HG03135 (cell line): ENCODE measurements around the gene NIPA2.

Source experiments
- ATAC-seq: cut with Tn5 transposase; IDR thresholded peaks from one replicate; pipeline ENCODE4 v1.9.1; 2021; ENCODE audit warnings: mild to moderate bottlenecking, moderate library complexity; ENCODE audit not compliant: unreplicated experiment

Gene NIPA2

DNA sequence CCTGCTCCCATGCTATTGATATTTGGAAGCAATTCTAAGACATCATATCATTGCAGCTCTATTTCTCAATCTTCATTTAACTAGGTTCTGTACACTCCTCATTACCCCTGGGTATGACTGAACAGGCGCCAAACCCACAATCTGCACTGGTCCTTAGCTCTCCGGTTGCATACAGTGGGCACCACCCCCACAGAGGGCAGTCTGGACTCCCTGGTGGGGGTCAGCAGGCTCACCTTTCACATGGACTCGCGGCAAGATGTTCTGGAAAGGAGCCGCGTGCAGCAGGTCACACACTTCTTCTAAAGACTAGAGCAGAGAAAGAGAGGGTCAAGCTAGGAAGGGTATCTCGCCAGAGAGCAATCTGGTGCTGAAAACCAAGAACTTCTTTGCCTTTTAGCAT is 36.5 kb downstream of the NIPA2 start:
- no peak for ATAC-seq

GRCh38 chr15:22877117-22877516 is 38.7 kb downstream of the NIPA2 start:
- ATAC-seq: no peak

DNA sequence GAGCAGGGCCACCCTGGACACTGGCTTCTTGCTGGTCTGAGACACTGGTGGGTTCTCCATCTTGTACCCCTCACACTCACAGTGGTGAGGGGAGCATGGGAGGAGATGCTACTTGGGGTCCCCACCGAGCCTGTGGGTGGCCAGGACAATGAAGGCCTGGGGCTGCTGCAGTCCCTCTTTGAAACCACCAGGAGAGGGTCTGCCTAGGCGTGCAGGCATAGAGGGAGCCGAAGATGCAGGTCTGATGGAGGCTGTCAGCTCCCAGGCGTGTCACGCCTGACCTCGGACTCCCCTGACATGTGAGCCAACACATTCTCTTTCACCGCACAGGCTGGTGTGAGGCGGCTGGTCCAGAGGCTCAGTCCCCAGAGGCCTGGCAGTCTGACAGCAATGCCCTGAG is 39.1 kb downstream of the NIPA2 start:
- ATAC-seq: no peak

- no peak for ATAC-seq
Measured at GRCh38 chr15:22878103-22878502, 39.6 kb downstream of the NIPA2 start.

GRCh38 chr15:22880068-22880980 is 41.9 kb downstream of the NIPA2 start:
- ATAC-seq: no peak

DNA sequence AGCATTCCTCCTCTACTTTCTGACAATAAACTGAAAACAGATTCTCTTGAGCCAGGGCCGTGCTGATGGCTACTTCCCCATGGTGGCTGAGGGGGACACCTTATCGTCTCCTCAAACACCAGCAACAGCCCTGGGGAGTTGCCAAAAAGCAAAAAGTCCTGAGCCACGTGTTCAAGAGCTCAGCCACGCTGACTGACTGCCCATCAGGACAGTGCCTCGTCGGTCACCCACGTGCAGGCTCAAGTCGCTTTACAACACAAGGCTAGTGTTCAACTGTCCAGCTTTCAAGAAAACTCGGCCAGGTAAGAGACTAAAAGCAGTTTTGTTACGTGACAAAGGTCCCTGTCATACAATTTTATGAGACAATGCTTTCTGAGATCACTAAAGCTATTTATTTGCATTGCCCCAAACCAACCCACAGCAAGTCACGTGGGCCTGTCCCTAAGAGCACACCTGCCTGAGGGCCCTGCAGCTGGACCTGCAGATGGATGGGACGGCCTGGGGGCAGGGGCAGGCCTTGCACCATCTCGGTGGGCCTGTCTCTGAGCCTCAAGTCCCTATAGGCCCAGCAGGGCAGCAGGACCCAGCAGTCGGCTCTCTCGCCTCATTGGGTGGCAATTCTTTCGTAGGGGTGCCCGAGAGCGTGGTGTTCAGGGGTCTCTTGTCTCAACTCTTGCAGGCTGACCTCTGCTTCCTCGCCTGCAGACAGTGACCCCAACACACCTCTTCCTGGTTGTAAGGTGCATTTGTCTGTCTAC is 42.7 kb downstream of the NIPA2 start:
- no peak for ATAC-seq

GRCh38 chr15:22881739-22882440 is 43.4 kb downstream of the NIPA2 start:
- no peak for ATAC-seq

- ATAC-seq: no peak
Measured at GRCh38 chr15:22883196-22883595, 44.7 kb downstream of the NIPA2 start.

DNA sequence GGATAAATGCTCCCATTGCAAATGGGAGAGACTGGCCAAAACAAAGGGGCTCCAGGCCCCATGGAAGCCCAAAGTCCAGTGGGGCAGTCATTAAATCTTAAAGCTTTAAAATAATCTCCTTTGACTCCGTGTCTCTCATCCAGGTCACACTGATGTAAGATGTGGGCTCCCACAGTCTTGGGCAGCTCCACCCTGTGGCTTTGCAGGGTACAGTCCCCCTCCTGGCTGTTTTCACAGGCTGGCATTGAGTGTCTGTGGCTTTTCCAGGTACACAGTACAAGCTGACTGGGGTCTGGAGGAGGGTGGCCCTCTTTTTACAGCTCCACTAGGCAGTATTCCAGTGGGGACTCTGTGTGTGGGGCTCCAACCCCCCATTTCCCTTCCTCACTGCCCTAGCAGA is 45.9 kb downstream of the NIPA2 start:
- ATAC-seq: no peak

- ATAC-seq: no peak
Measured at GRCh38 chr15:22885120-22885519, 46.7 kb downstream of the NIPA2 start.

DNA sequence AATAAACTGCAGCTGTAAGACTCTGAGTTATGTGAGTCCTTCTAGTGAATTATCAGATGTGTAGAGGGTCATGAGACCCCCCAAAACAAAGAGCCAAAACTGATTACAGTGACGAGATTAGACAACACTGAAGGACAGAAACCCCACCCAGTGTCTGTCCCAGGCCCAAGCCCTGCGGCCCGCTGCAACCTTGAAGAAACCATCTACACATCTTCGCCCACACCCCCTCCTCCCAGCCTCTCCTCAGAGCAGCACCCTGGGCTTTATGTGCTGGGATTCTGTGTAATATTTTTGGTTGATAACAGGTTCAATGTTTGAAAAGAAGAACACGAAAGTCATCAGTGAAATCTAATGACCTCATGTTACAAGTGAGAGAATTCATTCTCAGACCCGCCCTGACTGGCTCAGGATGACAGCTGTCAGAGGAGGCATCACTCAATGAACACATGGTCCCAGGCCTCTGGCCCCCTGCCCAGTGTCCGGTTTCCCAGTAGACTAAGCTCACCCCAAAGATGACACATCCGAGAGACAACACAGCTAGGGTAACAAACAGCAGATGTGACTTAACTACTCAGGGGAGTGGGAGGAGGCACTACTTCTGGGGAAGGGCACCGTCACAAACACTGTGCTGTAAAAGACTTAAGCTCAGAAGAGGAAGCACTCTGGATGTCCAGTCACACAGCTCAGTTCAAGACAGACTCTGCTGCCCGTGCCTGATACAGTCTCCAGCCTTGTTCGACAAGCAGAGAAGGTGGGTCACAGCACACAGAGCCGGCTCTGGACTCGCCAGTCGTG is 48.9 kb downstream of the NIPA2 start:
- no peak for ATAC-seq

- no peak for ATAC-seq
Measured at GRCh38 chr15:22888120-22888859, 49.8 kb downstream of the NIPA2 start.

DNA sequence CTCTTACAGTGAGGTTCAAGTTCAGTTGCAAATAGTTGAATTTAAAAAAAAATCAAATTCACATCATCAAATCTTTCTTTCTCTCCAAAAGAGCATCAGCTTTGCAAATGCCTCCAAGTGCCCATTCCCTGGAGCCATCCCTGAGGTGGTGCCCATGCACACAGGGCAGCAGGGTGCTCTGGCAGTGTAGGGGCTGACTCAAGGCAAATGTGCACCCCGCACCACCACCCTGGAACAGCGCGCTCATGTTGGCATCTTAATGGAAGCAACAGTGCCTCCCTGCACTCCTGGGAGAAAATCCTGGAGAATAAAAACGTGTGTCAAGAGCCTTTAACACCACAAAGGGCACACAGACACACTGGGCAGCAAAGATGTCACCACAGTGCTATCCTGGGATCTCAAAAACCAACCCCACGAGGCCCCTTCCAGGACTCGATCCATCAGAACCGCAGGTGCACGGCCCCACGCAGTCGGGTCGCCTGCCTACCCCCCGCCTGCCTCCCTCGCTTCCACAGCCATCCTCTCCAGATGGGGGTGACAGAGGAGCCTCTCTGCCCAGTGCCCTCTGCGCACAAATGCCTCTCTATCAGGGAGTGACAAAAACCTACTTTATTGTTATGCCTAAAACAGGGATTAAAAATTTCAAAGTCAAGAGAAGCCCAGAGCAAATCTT is 50.8 kb downstream of the NIPA2 start:
- ATAC-seq: no peak

- no peak for ATAC-seq
Measured at GRCh38 chr15:22890296-22890695, 51.8 kb downstream of the NIPA2 start.

DNA sequence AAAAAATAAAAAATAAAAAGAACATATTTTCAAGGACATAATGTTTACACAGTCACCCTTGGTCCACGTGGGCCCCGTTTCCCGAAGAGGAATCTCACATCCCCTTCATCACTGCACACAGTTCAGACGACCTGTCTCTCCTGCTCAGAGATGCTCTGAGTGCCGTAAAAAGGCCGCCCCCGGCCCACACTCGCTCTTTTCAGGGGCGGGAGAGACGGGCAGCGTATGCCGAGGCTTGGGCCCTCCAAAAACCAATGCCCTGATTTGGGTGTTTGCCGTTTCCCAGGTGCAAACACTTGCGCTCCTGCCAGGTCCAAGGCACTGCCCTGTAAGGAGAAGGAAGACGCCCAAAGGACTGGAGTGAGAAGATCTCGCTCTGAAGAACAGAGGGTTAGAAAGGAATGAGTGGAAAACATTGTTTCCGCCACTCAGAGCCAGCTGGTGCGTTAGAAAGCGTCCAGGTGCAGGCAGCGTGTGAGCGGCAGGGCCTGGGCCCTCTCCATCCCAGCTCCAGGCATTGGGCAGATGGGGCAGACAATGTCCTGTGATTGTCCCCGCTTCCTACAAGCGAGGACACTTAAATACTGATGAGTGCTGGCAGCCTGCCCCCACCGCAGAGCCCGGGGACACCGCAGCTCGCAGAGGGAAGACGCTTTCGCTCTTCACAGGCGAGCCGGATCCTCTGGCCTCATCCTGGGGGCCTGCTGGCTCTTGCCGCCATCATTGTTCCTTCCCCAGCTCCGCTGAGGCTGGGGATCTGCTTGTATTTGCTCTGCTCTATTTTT is 53.2 kb downstream of the NIPA2 start:
- no peak for ATAC-seq

- ATAC-seq: no peak
Measured at GRCh38 chr15:22892333-22892732, 53.9 kb downstream of the NIPA2 start.

DNA sequence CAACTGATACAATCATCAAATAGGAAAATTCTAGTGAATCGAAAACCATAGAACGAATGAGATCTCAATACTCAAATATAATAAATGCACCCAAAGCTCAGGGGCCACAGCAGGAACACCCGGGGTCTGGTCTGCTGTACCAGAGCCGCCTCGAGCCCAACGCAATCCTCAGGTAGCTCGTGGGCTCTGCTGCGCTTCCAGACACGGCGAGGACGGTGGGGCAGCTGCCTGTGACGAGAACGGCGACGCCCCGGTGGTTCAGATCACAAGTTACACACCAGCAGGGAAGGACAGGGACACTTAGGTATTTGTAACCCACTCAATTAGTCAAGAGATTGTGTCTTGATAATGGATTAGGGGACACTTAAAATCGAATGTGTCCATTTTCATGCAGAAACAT is 54.6 kb downstream of the NIPA2 start:
- ATAC-seq: no peak

GRCh38 chr15:22893881-22894280 is 55.4 kb downstream of the NIPA2 start:
- no peak for ATAC-seq
